ENCODE results near the gene SSC5D.
A peak's percentile ranks its signal among the peaks of the same experiment; 100 is the strongest.

The SSC5D gene

DNA sequence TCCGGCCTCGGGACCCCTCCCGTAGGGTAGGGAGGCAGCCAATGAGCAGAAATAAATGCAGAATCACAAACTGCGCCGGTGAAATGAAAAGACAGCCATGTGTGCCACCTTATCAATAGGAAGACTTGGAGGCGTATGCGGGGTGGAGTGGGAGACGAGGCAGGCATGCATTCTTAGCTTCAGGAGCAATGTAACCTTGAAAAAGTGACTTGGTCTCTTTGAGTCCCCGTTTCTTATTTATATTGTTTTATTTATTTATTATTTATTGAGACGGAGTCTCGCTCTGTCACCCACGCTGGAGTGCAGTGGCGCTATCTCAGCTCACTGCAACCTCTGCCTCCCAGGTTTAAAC, 16.0 kb downstream of the SSC5D start:
- no peak for TF ChIP-seq ZBTB7A (IDR thresholded peaks at IDR 0.05; ENCODE audit: low read depth)
- no peak for TF ChIP-seq NFIC (IDR thresholded peaks at IDR 0.05)
- TF ChIP-seq, protein P1, sequence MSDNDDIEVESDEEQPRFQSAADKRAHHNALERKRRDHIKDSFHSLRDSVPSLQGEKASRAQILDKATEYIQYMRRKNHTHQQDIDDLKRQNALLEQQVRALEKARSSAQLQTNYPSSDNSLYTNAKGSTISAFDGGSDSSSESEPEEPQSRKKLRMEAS (IDR thresholded peaks at IDR 0.05): no peak
- TF ChIP-seq YY1 (IDR thresholded peaks at IDR 0.05; ENCODE audit: low read depth): no peak
- TF ChIP-seq CEBPB (IDR thresholded peaks at IDR 0.05): no peak
- TF ChIP-seq TEAD4 (IDR thresholded peaks at IDR 0.05): no peak
- TF ChIP-seq TCF12 (IDR thresholded peaks at IDR 0.05; ENCODE audit: low read depth): no peak
- TF ChIP-seq CREB1 (IDR thresholded peaks at IDR 0.05; ENCODE audit: low read depth): no peak
- TF ChIP-seq, protein P2, sequence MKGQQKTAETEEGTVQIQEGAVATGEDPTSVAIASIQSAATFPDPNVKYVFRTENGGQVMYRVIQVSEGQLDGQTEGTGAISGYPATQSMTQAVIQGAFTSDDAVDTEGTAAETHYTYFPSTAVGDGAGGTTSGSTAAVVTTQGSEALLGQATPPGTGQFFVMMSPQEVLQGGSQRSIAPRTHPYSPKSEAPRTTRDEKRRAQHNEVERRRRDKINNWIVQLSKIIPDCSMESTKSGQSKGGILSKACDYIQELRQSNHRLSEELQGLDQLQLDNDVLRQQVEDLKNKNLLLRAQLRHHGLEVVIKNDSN (IDR thresholded peaks at IDR 0.05): no peak
- no peak for TF ChIP-seq EGR1 (IDR thresholded peaks at IDR 0.05)
- TF ChIP-seq EP300 (IDR thresholded peaks at IDR 0.05; ENCODE audit: borderline replicate concordance): no peak
- TF ChIP-seq FOXM1 (IDR thresholded peaks at IDR 0.05; ENCODE audit: borderline replicate concordance, low read depth): no peak
- TF ChIP-seq, protein P3, sequence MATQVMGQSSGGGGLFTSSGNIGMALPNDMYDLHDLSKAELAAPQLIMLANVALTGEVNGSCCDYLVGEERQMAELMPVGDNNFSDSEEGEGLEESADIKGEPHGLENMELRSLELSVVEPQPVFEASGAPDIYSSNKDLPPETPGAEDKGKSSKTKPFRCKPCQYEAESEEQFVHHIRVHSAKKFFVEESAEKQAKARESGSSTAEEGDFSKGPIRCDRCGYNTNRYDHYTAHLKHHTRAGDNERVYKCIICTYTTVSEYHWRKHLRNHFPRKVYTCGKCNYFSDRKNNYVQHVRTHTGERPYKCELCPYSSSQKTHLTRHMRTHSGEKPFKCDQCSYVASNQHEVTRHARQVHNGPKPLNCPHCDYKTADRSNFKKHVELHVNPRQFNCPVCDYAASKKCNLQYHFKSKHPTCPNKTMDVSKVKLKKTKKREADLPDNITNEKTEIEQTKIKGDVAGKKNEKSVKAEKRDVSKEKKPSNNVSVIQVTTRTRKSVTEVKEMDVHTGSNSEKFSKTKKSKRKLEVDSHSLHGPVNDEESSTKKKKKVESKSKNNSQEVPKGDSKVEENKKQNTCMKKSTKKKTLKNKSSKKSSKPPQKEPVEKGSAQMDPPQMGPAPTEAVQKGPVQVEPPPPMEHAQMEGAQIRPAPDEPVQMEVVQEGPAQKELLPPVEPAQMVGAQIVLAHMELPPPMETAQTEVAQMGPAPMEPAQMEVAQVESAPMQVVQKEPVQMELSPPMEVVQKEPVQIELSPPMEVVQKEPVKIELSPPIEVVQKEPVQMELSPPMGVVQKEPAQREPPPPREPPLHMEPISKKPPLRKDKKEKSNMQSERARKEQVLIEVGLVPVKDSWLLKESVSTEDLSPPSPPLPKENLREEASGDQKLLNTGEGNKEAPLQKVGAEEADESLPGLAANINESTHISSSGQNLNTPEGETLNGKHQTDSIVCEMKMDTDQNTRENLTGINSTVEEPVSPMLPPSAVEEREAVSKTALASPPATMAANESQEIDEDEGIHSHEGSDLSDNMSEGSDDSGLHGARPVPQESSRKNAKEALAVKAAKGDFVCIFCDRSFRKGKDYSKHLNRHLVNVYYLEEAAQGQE (IDR thresholded peaks at IDR 0.05; ENCODE audit: low read depth): no peak
- no peak for TF ChIP-seq RAD21 (IDR thresholded peaks at IDR 0.05; ENCODE audit: low read depth)

DNA sequence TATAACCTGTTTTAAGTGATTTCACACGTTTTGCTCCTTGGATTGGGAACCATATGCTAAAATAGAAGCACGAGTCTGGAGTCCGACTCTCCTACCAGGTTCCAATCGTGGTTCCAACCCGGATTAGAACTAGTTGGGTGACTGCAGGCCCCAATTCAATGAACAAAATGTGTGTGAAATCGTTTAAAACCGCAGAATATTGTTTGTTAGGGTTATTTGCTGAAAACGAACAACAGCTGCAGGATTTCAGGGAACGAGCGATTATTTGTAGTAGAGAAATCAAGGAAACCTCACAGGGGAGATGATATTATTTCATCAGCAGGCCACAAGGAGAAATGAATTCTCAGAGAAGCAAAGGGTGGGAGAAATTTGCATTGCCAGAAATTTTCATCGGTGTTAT, 16.7 kb downstream of the SSC5D start:
- TF ChIP-seq RAD21 (IDR thresholded peaks at IDR 0.05; ENCODE audit: low read depth) (no peak), EP300 (IDR thresholded peaks at IDR 0.05; ENCODE audit: borderline replicate concordance) (no peak), NFIC (IDR thresholded peaks at IDR 0.05) (no peak)
- TF ChIP-seq, protein P2 (IDR thresholded peaks at IDR 0.05): no peak
- TF ChIP-seq, protein P1 (IDR thresholded peaks at IDR 0.05): no peak

DNA sequence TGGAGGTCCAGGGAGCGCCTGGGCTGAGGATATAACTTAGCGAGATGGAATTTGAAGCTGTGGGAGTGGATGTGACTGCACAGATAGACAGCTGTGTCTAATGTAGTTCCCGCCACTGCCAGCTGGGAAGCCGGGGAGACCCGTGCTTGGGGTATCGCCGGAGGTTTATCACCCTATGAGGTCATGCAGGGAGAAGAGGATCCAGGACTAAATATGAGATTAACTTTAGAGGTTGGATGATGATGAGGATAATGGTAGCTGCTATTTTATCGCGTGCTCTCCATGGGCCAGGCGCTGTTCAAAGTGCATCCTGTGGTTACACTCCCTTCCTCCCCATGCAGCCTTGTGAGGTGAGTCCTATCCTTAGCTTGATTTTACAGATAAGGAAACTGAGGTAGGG, 19.9 kb downstream of the SSC5D start:
- TF ChIP-seq CREB1 (IDR thresholded peaks at IDR 0.05; ENCODE audit: low read depth): no peak

DNA sequence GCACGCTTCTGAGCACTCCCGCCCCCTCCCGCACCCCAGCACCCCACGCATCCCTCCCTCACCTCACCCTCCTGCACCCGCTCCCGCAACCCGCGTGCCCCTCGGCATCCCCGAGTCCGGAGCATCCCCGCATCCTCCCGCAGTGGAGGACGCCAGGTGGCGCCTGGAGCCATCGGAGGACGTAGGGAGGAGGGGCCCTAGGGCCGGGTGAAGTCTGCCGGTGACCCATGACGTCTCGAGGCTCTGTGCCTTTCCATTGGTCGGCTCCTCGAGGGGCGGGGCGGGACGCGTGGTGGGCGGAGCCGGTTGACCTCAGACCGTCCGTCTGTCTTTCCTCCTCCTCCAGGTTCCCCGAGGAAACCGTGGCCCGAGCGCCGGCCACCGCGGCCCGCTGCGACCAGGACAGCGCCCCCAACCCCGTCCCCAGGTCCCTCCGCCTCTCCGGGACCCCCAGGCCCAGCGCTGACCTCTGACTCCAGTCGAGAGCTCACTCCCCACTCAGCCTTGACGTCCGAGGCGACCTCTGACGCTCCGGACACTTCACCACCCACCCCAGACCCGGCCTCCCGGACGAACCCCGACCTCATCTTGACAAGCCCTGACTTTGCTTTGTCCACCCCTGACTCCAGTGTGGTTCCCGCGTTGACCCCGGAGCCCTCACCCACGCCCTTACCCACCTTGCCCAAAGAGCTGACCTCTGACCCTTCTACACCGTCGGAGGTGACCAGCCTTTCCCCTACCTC, 28.8 kb downstream of the SSC5D start:
- TF ChIP-seq, protein P3 (IDR thresholded peaks at IDR 0.05; ENCODE audit: low read depth): no peak
- TF ChIP-seq NFIC (IDR thresholded peaks at IDR 0.05) (no peak), EP300 (IDR thresholded peaks at IDR 0.05; ENCODE audit: borderline replicate concordance) (no peak), RAD21 (IDR thresholded peaks at IDR 0.05; ENCODE audit: low read depth) (peak; percentile 95), CREB1 (IDR thresholded peaks at IDR 0.05; ENCODE audit: low read depth) (peak; percentile 95), TAF1 (IDR thresholded peaks at IDR 0.05; ENCODE audit: low read depth) (no peak)
- TF ChIP-seq, protein P1 (IDR thresholded peaks at IDR 0.05): no peak

DNA sequence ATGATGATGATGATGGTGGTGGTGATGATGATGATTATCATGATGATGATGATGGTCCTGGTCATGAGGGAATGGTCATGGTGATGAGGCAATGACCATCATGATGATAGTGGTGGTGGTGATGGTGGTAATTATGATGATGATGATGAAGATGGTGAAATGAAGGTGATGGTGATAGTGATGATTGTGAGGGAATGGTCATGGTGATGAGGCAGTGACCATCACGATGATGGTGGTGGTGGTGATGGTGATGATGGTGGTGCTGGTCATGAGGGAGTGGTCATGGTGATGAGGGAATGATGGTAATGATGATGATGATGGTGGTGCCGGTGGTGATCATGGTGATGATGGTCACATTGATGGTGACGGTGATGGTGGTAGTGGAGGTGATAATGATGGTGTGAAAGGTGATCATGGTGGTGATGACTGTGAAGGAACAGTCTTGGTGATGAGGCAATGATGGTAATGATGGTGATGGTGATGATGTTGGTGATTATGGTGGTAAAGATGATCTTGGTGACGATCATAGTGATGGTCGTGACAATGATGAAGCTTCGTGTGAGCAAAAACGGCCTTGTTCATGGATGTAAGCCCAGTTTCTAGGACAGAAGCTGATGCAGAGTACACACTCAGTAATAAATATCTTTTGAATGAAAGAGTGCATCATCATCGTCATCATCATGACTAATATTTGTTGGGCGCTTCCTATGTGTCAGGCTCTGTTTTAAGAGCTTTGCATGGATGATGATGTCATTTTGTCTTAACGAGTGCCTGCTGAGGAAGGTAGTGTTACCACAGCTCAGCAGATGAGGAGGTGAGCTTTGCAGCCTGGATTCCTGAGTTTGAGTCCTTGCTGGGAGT, 31.4 kb downstream of the SSC5D start:
- TF ChIP-seq, protein P3 (IDR thresholded peaks at IDR 0.05; ENCODE audit: low read depth): no peak
- TF ChIP-seq EGR1 (IDR thresholded peaks at IDR 0.05): no peak
- TF ChIP-seq TCF12 (IDR thresholded peaks at IDR 0.05; ENCODE audit: low read depth): no peak
- no peak for TF ChIP-seq NFIC (IDR thresholded peaks at IDR 0.05)
- no peak for TF ChIP-seq YY1 (IDR thresholded peaks at IDR 0.05; ENCODE audit: low read depth)
- TF ChIP-seq CEBPB (IDR thresholded peaks at IDR 0.05): no peak
- no peak for TF ChIP-seq EP300 (IDR thresholded peaks at IDR 0.05; ENCODE audit: borderline replicate concordance)
- no peak for TF ChIP-seq FOXM1 (IDR thresholded peaks at IDR 0.05; ENCODE audit: borderline replicate concordance, low read depth)
- TF ChIP-seq, protein P1 (IDR thresholded peaks at IDR 0.05): no peak
- TF ChIP-seq CREB1 (IDR thresholded peaks at IDR 0.05; ENCODE audit: low read depth): no peak
- TF ChIP-seq, protein P2 (IDR thresholded peaks at IDR 0.05): no peak
- TF ChIP-seq TAF1 (IDR thresholded peaks at IDR 0.05; ENCODE audit: low read depth): no peak
- TF ChIP-seq RAD21 (IDR thresholded peaks at IDR 0.05; ENCODE audit: low read depth): no peak

Measured in Ishikawa (cell line).